Measurements from ENCODE around the gene RMND1.
"Not testable (repeated sequence)": the region's sequence is repeated elsewhere in the genome, so short reads cannot be mapped to it uniquely, and the experiment has no call there.

RMND1 gene

DNA sequence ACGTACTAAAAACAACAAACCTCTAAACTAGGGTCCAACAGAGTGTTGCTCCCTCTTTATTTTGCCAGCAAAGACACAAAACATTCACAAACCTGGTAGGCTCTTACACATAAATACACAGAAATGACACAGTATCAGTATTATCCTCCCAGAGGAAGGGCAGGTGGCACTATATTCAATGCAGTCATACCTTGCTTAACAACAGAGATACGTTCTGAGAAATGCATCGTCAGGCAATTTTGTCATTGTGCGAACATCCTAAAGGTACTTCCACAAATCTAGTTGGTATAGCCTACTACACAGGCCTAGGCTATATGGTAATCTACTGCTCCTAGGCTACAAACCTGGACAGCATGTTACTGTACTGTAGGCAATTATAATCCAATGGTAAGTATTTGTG is 70.2 kb downstream of the RMND1 start:
- no peak for FAIRE-seq

DNA sequence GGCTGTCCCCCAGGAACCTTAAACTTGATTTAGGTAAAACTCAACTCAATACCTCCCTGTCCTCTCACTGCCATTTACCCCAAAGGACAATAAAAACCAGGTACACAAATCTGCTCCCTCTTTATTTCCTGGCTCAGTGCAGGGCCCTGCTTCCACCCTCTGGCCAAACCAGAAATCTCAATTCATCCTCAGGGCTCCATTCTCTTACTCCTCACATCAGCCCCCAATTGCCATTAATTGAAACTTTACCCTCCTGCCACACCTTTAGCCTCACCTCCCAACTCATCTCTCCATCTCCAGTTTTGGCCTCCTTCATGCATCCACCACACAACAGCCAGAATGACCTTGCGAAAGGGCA is 71.1 kb downstream of the RMND1 start:
- no peak for FAIRE-seq

- FAIRE-seq, result no peak
Measured at GRCh38 chr6:151379933-151380847, 71.7 kb downstream of the RMND1 start.

DNA sequence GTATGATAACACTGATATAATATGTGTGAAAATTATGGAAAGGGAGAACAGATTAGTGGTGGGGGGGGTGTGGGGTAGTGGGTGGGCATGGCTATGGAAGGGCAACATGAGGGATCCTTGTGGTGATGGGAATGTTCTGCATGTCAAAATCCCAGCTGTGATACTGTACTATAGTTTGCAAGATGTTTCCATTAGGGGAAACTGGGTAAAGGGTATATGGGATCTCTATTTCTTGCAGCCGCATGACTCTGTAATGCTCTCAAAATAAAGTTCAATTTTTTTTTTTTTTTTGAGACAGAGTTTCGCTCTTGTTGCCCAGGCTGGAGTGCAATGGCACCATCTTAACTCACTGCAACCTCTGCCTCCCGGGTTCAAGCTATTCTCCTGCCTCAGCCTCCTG is 74.8 kb downstream of the RMND1 start:
- FAIRE-seq, result no peak

DNA sequence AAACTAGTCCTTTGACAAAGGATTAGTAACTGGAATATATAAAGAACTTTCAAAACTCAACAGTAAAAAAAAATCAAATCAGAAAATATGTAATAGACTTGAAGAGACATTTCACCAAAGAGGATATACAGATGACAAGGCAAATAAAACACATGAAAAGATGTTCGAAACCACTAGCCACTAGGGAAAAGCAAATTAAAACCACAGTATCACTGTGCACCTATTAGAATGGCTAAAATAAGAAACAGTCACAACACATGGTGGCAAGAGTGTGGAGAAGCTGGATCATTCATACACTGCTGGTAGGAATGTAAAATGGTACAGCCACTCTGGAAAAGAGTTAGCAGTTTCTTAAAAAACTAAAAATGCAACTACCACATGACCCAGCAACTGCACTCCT is 75.5 kb downstream of the RMND1 start:
- FAIRE-seq, result no peak

DNA sequence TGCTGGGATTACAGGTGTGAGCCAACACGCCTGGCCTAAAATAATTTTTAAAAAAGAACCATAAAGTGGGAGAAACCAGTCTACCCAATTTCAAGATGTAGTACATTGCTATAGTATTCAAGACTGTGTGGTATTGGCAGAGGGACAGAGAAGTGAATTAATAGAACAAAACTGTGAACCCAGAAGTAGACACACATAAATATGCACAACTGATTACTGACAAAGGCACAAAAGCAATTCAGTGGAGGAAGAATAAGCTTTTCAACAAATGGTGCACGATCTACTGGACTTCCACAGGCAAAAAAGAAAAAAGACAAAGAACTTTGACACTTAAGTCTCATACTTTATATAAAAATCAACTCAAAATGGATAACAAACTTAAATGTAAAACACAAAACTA is 76.1 kb downstream of the RMND1 start:
- FAIRE-seq, result no peak

DNA sequence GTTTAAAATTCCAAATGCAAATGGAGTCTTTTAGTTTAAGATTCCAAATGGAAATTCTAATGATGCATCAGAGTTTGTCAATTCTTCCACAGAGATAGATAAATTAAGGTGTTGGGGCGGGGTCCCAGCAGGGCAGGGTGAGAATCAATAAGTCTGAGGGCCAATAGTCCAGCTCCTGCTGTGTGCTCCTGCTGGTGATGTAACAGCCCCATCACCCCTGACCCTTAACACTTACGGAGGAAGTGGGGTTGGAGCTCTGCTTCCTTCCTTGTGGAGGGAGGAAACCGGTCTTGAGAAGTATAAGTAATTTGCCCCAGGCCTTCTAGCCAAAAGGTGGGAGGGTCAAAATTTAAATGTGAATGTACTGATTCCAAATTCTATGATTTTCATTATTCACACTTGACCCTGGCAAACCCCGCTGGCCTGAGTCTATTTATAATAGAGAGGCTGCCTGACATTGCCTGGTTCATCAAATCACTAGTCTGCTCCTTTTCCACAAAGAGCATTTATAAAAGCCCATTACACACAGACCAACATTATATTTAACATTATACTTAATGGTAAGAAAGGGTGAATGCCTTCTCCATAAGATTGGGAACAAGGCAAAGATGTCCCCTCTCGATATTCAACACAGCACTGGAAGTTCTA is 77.8 kb downstream of the RMND1 start:
- no peak for FAIRE-seq

DNA sequence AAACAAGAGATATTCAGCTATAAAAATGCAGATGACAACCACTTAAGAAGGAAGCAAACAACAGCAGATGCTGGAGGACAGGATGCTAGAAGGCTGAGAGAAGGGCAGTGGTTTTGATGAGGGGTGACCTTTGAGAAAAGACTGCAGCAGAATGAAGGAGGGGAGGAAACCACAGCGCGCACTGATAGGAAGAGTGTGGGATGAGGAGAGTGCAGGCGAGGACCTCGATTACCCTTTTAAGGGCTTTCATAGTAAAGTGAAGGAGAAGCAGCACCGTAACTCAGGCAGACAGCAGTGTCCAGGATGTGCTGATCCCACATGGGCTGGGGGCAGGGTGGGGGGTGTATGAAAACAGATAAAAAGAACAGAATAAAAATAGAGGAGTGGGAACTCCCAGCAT is 79.8 kb downstream of the RMND1 start:
- FAIRE-seq, result no peak

GRCh38 chr6:151370509-151371078 is 81.3 kb downstream of the RMND1 start:
- FAIRE-seq, result no peak

DNA sequence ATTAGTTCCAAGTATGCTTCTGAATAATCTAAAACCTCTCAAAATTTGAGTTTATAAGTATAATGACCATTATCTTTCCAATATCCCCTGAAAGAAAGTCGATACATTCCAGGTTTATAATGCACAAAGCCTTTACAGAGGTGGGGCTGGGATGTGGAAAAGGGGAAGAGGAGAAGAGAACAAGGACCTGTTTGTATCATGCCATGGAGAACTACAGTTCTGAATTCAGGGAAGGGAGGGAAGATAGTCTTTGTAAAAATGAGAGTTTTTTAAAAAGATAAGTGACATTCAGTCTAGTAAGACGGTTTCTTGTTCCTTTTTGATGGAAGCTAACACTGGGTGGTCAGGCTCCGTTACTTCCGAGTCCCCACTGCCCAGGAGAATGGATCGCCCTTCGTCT is 86.7 kb downstream of the RMND1 start:
- no peak for FAIRE-seq

DNA sequence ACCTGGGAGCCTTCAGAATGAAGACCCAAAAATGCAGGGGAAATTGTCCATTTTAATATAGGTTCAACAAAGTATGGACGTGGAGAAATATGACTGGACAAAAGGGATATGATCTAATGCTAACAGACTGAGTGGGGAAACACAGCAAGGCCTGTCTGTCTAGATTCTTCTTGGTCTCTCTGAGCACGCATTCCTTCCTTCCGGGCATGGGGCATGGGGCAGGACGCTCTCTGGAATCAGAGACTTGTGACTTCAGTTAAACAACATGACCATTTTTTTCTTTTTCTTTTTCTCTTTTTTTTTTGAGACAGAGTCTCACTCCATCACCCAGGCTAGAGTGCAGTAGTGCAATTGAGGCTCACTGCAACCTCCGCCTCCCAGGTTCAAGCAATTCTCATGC is 92.4 kb downstream of the RMND1 start:
- FAIRE-seq, result no peak

DNA sequence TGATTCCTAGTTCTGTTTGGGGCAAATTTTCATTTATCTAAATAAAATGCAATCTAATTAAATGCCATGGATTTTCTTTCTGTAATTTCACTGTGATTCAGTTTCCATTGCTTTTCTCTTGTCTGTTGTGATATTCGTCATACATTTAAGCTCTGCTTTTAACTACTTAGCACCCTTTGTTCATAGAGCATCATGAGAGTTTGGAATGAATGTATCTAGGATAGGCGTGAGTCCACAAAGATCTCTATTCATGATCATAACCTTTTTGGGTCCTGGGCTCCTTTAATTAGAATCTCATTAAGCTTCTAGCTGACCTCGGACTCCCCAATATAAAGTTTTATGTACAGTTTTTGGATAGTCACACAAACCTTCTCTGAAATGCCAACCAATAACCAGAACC is 93.5 kb downstream of the RMND1 start:
- FAIRE-seq, result no peak

DNA sequence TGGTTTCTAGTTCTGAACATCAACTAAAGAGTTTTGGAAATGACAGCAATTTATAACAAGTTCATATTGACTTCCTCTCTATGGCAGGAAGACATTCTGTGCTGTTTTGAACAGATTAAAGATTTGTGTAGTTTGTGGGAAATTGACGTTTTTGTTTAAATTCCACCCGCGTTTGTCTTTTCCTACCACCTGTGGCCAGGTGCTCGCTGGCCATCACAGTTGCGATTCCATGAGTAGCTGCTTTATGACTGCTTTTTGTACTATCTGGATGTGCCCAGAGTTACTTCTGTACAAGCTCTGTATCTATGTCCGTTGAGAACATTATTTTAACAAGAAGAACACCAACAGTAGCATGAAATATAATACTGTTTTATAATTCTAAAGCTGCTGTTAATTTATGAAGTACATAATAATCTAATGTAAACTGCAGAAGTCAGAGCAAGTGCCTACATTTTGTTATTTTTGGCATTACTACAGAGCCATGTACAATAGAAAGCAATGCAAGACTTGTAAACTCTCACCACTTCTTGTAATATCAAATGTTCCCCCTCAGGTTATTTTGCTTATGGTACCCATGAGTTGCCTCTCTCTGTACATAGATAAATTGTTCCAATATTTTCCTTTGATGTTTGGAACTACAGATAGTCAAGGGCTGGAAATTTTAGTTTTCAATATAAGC is 94.0 kb downstream of the RMND1 start:
- no peak for FAIRE-seq

GRCh38 chr6:151356983-151357382 is 94.9 kb downstream of the RMND1 start:
- not testable (repeated sequence) for FAIRE-seq
